ENCODE data around the gene IPO9. TPM values are rescaled to one million over a fixed set of nuclear protein-coding genes. Genes with fewer than 3 reads are reported as not detected.

The IPO9 gene
- total RNA-seq, 6 experiments from 2014 or later = 10.3 to 21.7 (median 19.1) TPM

DNA sequence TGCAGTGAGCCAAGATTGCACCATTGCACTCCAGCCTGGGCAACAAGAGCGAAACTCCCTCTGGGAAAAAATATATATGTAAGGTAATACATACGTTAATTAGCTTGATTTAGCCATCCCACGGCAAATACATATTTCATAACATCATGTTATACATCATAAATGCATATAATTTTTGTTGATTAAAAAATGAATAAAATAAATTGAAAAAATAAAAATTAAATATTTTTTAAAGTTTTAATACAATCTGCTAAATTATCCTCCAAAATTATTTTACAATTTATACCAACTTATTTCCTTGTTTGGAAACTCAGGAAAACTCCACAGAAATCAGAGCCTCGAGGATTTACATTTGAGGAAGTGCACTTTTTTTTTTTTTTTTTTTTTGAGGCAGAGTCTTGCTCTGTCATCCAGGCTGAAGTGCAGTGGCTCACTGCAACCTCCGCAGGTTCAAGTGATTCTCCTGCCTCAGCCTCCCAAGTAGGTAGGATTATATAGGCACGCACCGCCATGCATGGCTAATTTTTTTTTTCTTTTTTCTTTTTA, 12.6 kb upstream of the IPO9 start:
- no peaks in the 10 kb centered on the region for H3K27me3 ChIP-seq
- H3K36me3 ChIP-seq = no peaks in the 10 kb centered on the region
- no peaks in the 10 kb centered on the region for H3K4me1 ChIP-seq
- no peak for TF ChIP-seq CTCF (IDR thresholded peaks at IDR 0.05)
- no peak for TF ChIP-seq POLR2A (IDR thresholded peaks at IDR 0.05)
- 85% methylated on average over 6 of the region's 7 CpGs for WGBS (ENCODE audit: insufficient coverage, low coverage, low lambda C conversion rate, missing lambda C conversion rate)
- no peak overlapping the region for H3K4me3 ChIP-seq
- ATAC-seq (no peak), DNase-seq (no peak)
- H3K9me3 ChIP-seq = no peaks in the 10 kb centered on the region
- H3K27ac ChIP-seq = no peak overlapping the region
- intact Hi-C loops (cut with DNase I) = no loop called here

DNA sequence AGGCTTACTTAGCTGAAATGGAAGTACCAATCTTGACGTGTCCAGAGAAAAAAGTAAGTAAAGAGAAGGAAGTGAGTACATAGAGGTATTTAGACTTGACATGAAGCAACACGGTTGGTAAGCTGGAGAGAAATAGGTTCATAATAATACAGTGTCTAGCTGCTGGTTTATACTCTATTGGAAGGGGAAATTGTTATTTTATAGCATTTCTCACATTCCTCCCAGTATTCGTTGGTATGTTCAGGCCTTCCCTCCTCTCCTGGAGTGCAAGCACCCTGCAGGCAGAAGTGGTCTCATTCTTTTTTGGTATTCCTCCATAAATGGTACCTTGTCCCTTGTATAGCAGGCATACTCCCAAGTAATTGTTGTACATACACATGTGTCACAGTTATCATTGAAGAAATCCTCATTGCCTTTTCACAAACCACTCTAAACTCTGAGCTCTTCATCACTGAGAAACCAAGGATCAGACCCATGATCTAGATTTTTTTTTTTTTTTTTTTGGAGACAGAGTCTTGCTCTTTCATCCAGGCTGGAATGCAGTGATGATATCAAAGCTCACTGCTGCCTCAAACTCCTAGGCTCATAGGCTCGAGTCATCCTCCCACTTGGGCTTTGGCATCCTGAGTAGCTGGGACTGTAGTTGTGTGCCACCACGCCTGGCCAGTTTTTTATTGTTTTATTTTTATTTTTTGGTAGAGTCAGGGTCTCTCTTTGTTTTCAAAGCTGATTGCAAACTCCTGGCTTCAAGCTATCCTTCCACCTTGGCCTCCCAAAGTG, 9.8 kb upstream of the IPO9 start:
- no peak for ATAC-seq
- Histone ChIP-seq H3K27ac (no peak overlapping the region), H3K27me3 (no peaks in the 10 kb centered on the region), H3K9me3 (no peaks in the 10 kb centered on the region), H3K4me1 (no peaks in the 10 kb centered on the region), H3K36me3 (no peaks in the 10 kb centered on the region), H3K4me3 (no peak overlapping the region)
- no peak for DNase-seq
- 64% methylated on average over 5 of the region's 5 CpGs for WGBS (ENCODE audit: insufficient coverage, low coverage, low lambda C conversion rate, missing lambda C conversion rate)
- intact Hi-C loops (cut with DNase I) = no loop called here
- TF ChIP-seq POLR2A (IDR thresholded peaks at IDR 0.05) = no peak
- TF ChIP-seq CTCF (IDR thresholded peaks at IDR 0.05) = no peak

DNA sequence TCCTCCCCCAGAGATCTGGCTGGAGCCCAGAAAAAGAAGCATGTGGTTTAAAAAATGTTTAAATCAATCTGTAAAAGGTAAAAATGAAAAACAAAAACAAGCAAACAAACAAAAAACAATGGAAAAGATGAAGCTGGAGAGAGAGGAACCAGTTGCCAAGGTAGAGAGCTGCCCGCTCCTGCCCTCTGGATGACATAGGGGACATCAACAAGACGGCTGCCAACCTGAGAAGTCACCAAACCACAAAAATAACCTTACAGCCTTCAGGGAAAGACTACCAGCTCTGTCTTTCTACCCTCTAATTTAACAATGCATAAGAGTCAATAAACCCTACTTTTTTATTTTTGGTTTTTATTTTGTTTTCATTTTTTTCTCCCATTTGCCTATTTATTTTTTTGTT, 8.5 kb upstream of the IPO9 start:
- Histone ChIP-seq H3K27ac (no peak overlapping the region), H3K4me3 (no peak overlapping the region), H3K9me3 (no peaks in the 10 kb centered on the region), H3K36me3 (no peaks in the 10 kb centered on the region), H3K27me3 (no peaks in the 10 kb centered on the region), H3K4me1 (no peaks in the 10 kb centered on the region)
- intact Hi-C loops (cut with DNase I) = no loop called here
- DNase-seq = no peak
- 94% methylated on average over 2 of the region's 2 CpGs for WGBS (ENCODE audit: insufficient coverage, low coverage, low lambda C conversion rate, missing lambda C conversion rate)
- TF ChIP-seq CTCF (IDR thresholded peaks at IDR 0.05) (no peak), POLR2A (IDR thresholded peaks at IDR 0.05) (no peak)
- no peak for ATAC-seq

DNA sequence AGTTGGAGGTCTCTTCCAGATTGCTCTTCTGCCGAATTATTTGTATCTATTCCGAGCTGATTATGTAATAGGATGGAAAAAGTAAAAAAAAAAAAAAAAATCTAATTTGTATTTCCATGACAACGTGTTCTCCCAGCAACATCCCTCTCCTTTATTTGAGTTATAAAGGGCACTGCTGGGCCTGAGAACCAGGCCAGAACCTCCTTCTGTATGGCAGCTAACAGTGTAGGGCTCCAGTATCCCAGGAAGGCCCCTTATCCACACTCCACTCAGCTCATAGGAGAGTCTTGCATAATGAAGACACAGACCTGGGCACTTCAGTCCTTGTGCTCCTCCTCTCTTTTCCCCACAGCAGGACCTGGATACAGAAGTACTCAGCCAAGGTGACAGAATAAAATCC, 3.7 kb upstream of the IPO9 start:
- no peaks in the 10 kb centered on the region for H3K27me3 ChIP-seq
- H3K4me3 ChIP-seq = no peak overlapping the region
- H3K4me1 ChIP-seq = peaks cover 0 to 7% (median 1%) of the 10 kb centered on the region in 4 donors
- no peak overlapping the region for H3K27ac ChIP-seq
- ATAC-seq = no peak
- H3K9me3 ChIP-seq = no peaks in the 10 kb centered on the region
- TF ChIP-seq POLR2A (IDR thresholded peaks at IDR 0.05) (no peak), CTCF (IDR thresholded peaks at IDR 0.05) (no peak)
- intact Hi-C loops (cut with DNase I) = no loop called here
- DNase-seq = no peak
- 63% methylated on average over 3 of the region's 3 CpGs for WGBS (ENCODE audit: insufficient coverage, low coverage, low lambda C conversion rate, missing lambda C conversion rate)
- no peaks in the 10 kb centered on the region for H3K36me3 ChIP-seq
